Esophagus muscularis mucosa (tissue), 3 donors: ENCODE data around the gene KRT36.

Experiments used
- POLR2A ChIP-seq: fragments of 450-650 bp; IDR thresholded peaks from one replicate; pipeline ENCODE4 v1.6.1; 2017; ENCODE audit warnings: antibody characterized with exemption, moderate library complexity, mild to moderate bottlenecking, low read depth
- POLR2AphosphoS5 ChIP-seq, 2 donors: sonication (generic); formaldehyde crosslinking; IDR thresholded peaks; one replicate each; pipeline ENCODE4 v1.6.1; 2017; ENCODE audit warnings: antibody characterized with exemption in 2 of 2
- TF ChIP-seq, protein P1 (sequence below), 3 experiments: fragments of 200-600 bp in 2 of 3; fragments of 450-650 bp in 1 of 3; sonication (generic) in 2 of 3; IDR thresholded peaks; one replicate each; pipeline ENCODE4 v1.5.1; 2017 to 2019; ENCODE audit warnings: antibody characterized with exemption in 3 of 3, mild to moderate bottlenecking in 2 of 3, moderate library complexity in 1 of 3

- TF ChIP-seq, protein P1, sequence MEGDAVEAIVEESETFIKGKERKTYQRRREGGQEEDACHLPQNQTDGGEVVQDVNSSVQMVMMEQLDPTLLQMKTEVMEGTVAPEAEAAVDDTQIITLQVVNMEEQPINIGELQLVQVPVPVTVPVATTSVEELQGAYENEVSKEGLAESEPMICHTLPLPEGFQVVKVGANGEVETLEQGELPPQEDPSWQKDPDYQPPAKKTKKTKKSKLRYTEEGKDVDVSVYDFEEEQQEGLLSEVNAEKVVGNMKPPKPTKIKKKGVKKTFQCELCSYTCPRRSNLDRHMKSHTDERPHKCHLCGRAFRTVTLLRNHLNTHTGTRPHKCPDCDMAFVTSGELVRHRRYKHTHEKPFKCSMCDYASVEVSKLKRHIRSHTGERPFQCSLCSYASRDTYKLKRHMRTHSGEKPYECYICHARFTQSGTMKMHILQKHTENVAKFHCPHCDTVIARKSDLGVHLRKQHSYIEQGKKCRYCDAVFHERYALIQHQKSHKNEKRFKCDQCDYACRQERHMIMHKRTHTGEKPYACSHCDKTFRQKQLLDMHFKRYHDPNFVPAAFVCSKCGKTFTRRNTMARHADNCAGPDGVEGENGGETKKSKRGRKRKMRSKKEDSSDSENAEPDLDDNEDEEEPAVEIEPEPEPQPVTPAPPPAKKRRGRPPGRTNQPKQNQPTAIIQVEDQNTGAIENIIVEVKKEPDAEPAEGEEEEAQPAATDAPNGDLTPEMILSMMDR (IDR thresholded peaks at IDR 0.05) = no peak
- no peak for TF ChIP-seq POLR2AphosphoS5 (IDR thresholded peaks at IDR 0.05)
- no peak for TF ChIP-seq POLR2A
Measured at GRCh38 chr17:41475421-41475820, 14.3 kb downstream of the KRT36 start.
